RPMI7951 (cell line): ENCODE data around the gene LRRC14B. TPM values are rescaled to one million over a fixed set of nuclear protein-coding genes. Genes with fewer than 3 reads are reported as not detected.
A peak's percentile ranks its signal among the peaks of the same experiment; 100 is the strongest.
"Not testable (repeated sequence)": the region's sequence is repeated elsewhere in the genome, so short reads cannot be mapped to it uniquely, and the experiment has no call there.

ENCODE experiments used
- DNase-seq: peaks from one replicate; pipeline ENCODE4 v3.0.0-alpha.2; 2012; ENCODE audit warnings: low read depth
- total RNA-seq: library from RNA; depleted of rRNA; stranded (reverse); fragments of >200 nt; shearing (Covaris generic); gene quantifications from 2 replicates; pipeline ENCODE4 v1.2.3, GENCODE V29; 2014

LRRC14B gene
- total RNA-seq, 1 experiment from 2014 or later: not detected

- peak; percentile 90 for DNase-seq
These were observed 31.2 kb upstream of the LRRC14B start for GRCh38 chr5:160173-160510.

GRCh38 chr5:160921-161802 is 30.1 kb upstream of the LRRC14B start:
- DNase-seq: no peak

- no peak for DNase-seq
These were observed 29.5 kb upstream of the LRRC14B start for GRCh38 chr5:161803-162110.

- DNase-seq: no peak
These were observed 29.1 kb upstream of the LRRC14B start for GRCh38 chr5:162190-162564.

GRCh38 chr5:162565-163337 is 28.5 kb upstream of the LRRC14B start:
- DNase-seq: no peak

- no peak for DNase-seq
These were observed 28.0 kb upstream of the LRRC14B start for GRCh38 chr5:163338-163620.

- no peak for DNase-seq
These were observed 27.5 kb upstream of the LRRC14B start for GRCh38 chr5:163841-164240.

GRCh38 chr5:164244-164643 is 27.1 kb upstream of the LRRC14B start:
- DNase-seq: peak; percentile 82

GRCh38 chr5:164783-165182 is 26.5 kb upstream of the LRRC14B start:
- DNase-seq: not testable (repeated sequence)

- no peak for DNase-seq
These were observed 24.6 kb upstream of the LRRC14B start for GRCh38 chr5:166441-167372.

GRCh38 chr5:167511-167910 is 23.8 kb upstream of the LRRC14B start:
- peak; percentile 83 for DNase-seq

- DNase-seq: peak; percentile 98
These were observed 23.2 kb upstream of the LRRC14B start for GRCh38 chr5:167982-168660.

- peak; percentile 99 for DNase-seq
These were observed 22.1 kb upstream of the LRRC14B start for GRCh38 chr5:169071-169727.

- no peak for DNase-seq
These were observed 21.6 kb upstream of the LRRC14B start for GRCh38 chr5:169728-170094.

- DNase-seq: no peak
These were observed 20.1 kb upstream of the LRRC14B start for GRCh38 chr5:170971-171800.

- DNase-seq: no peak
These were observed 19.4 kb upstream of the LRRC14B start for GRCh38 chr5:171801-172331.

- DNase-seq: no peak
These were observed 18.9 kb upstream of the LRRC14B start for GRCh38 chr5:172421-172820.

GRCh38 chr5:172841-173251 is 18.4 kb upstream of the LRRC14B start:
- no peak for DNase-seq

- no peak for DNase-seq
These were observed 17.7 kb upstream of the LRRC14B start for GRCh38 chr5:173392-174290.
